HCT116 (cell line): ENCODE results near the gene ZNF492.

Experiments
- CTCF ChIP-seq, 3 experiments: fragments of 200-600 bp in 1 of 3; sonication (generic) in 1 of 3; IDR thresholded peaks in 2 of 3; conservative IDR thresholded peaks in 1 of 3; 2 replicates each; pipeline ENCODE4 v1.5.1; 2012 to 2017; ENCODE audit warnings: low read depth in 2 of 3, low read length in 2 of 3, antibody characterized with exemption in 1 of 3, borderline replicate concordance in 1 of 3, control low read depth in 1 of 3, mild to moderate bottlenecking in 1 of 3, mixed read lengths in 1 of 3, mixed run types in 1 of 3, moderate library complexity in 1 of 3; ENCODE audit not compliant: insufficient read depth in 1 of 3
- EGR1 ChIP-seq: IDR thresholded peaks from 2 replicates; pipeline ENCODE4 v1.6.1; 2012; ENCODE audit warnings: low read depth
- EZH2 ChIP-seq: fragments of 200-600 bp; sonication (generic); IDR thresholded peaks from 2 replicates; pipeline ENCODE4 v1.6.1; 2017; ENCODE audit warnings: antibody characterized with exemption, mixed run types
- EZH2phosphoT487 ChIP-seq: fragments of 200-600 bp; IDR thresholded peaks from 2 replicates; pipeline ENCODE4 v1.6.1; 2018; ENCODE audit warnings: antibody characterized with exemption, borderline replicate concordance
- JUND ChIP-seq: IDR thresholded peaks from 2 replicates; pipeline ENCODE4 v1.6.1; 2012
- MAX ChIP-seq: IDR thresholded peaks from 2 replicates; pipeline ENCODE4 v1.6.1; 2012
- POLR2A ChIP-seq: IDR thresholded peaks from 2 replicates; pipeline ENCODE4 v1.7.0; 2011; ENCODE audit warnings: borderline replicate concordance; ENCODE audit not compliant: insufficient read depth, insufficient read length; ENCODE audit errors: extremely low read depth
- POLR2AphosphoS5 ChIP-seq: IDR thresholded peaks from 2 replicates; pipeline ENCODE4 v1.6.1; 2011; ENCODE audit warnings: mild to moderate bottlenecking, low read depth, low read length, moderate library complexity
- RAD21 ChIP-seq: IDR thresholded peaks from 2 replicates; pipeline ENCODE4 v1.6.1; 2012; ENCODE audit warnings: low read depth, mild to moderate bottlenecking
- SP1 ChIP-seq: IDR thresholded peaks from 2 replicates; pipeline ENCODE4 v1.6.1; 2012; ENCODE audit warnings: low read depth
- YY1 ChIP-seq: IDR thresholded peaks from 2 replicates; pipeline ENCODE4 v1.6.1; 2011; ENCODE audit warnings: low read length, low read depth, moderate library complexity, mild to moderate bottlenecking; ENCODE audit not compliant: insufficient replicate concordance; ENCODE audit errors: extremely low read depth
- ZFX ChIP-seq: fragments of 450-650 bp; IDR thresholded peaks from 2 replicates; pipeline ENCODE4 v1.6.1; 2017
- ZNF274 ChIP-seq: fragments of 200-500 bp; sonication (Bioruptor generic); IDR thresholded peaks from 2 replicates; pipeline ENCODE4 v1.6.1; 2014; ENCODE audit warnings: mild to moderate bottlenecking, low read depth, low read length, inconsistent platforms

GRCh38 chr19:22607653-22608430 lies 26.3 kb upstream of the ZNF492 start:
- TF ChIP-seq EGR1 = no peak
- TF ChIP-seq CTCF (IDR thresholded peaks at IDR 0.05 in 2 of 3, conservative IDR thresholded peaks at IDR 0.05 in 1 of 3; ENCODE audit: borderline replicate concordance in 1 of 3, insufficient read depth in 1 of 3, low read depth in 2 of 3, low read length in 2 of 3) = no peak
- TF ChIP-seq EZH2 = no peak
- no peak for TF ChIP-seq POLR2A
- TF ChIP-seq RAD21 = no peak
- no peak for TF ChIP-seq JUND
- TF ChIP-seq POLR2AphosphoS5 = no peak
- no peak for TF ChIP-seq YY1
- no peak for TF ChIP-seq ZFX
- TF ChIP-seq MAX = no peak
- TF ChIP-seq ZNF274 = no peak
- TF ChIP-seq EZH2phosphoT487 = no peak
- no peak for TF ChIP-seq SP1
